ENCODE measurements around the gene PDE4B. TPM values are rescaled to one million over a fixed set of nuclear protein-coding genes. Genes with fewer than 3 reads are reported as not detected.

PDE4B gene
- total RNA-seq, 1 donor from 2014 or later, result 3.8 TPM

- H3K4me3 ChIP-seq (ENCODE audit: low read depth, low read length), result no peak overlapping the region
- TF ChIP-seq, protein P1, sequence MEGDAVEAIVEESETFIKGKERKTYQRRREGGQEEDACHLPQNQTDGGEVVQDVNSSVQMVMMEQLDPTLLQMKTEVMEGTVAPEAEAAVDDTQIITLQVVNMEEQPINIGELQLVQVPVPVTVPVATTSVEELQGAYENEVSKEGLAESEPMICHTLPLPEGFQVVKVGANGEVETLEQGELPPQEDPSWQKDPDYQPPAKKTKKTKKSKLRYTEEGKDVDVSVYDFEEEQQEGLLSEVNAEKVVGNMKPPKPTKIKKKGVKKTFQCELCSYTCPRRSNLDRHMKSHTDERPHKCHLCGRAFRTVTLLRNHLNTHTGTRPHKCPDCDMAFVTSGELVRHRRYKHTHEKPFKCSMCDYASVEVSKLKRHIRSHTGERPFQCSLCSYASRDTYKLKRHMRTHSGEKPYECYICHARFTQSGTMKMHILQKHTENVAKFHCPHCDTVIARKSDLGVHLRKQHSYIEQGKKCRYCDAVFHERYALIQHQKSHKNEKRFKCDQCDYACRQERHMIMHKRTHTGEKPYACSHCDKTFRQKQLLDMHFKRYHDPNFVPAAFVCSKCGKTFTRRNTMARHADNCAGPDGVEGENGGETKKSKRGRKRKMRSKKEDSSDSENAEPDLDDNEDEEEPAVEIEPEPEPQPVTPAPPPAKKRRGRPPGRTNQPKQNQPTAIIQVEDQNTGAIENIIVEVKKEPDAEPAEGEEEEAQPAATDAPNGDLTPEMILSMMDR (conservative IDR thresholded peaks at IDR 0.05; ENCODE audit: low read depth, low read length), result no peak
- no peak for DNase-seq (ENCODE audit: low read depth)
Measured at GRCh38 chr1:66349242-66349641, 556.5 kb downstream of the PDE4B start.

- TF ChIP-seq, protein P1 (conservative IDR thresholded peaks at IDR 0.05; ENCODE audit: low read depth, low read length), result no peak
- DNase-seq (ENCODE audit: low read depth), result no peak
Measured at GRCh38 chr1:66350001-66350547, 557.4 kb downstream of the PDE4B start.

DNA sequence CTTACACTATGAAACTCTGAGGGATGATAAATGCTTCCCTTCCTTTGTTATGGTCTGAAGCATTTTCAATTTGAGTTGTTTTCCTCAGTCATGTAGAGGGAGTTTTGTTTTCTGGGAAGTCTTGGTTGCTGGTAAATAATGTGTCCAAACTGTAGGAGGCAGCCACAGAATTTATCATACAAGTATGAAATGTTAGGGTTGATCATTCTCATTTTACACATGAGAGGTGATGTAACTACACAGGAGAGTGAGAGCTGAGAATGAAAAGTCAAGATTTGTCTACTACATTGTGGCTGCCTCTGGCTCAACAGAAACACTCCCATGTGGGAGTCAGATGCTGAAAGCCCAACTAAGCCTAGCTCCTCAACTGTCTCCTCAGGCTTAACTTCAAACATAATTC is 558.8 kb downstream of the PDE4B start:
- no peak overlapping the region for H3K4me3 ChIP-seq (ENCODE audit: low read depth, low read length)
- TF ChIP-seq, protein P1 (conservative IDR thresholded peaks at IDR 0.05; ENCODE audit: low read depth, low read length), result no peak
- DNase-seq (ENCODE audit: low read depth), result no peak

More at GRCh38 chr1:66350001-66350547, 557.4 kb downstream of the PDE4B start:
- H3K4me3 ChIP-seq (ENCODE audit: low read depth, low read length), result no peak overlapping the region

- TF ChIP-seq, protein P1 (conservative IDR thresholded peaks at IDR 0.05; ENCODE audit: low read depth, low read length), result no peak
- H3K4me3 ChIP-seq (ENCODE audit: low read depth, low read length), result no peak overlapping the region
- no peak for DNase-seq (ENCODE audit: low read depth)
Measured at GRCh38 chr1:66351913-66352312, 559.2 kb downstream of the PDE4B start.

GRCh38 chr1:66352792-66353191 is 560.1 kb downstream of the PDE4B start:
- DNase-seq (ENCODE audit: low read depth), result no peak
- TF ChIP-seq, protein P1 (conservative IDR thresholded peaks at IDR 0.05; ENCODE audit: low read depth, low read length), result no peak
- no peak overlapping the region for H3K4me3 ChIP-seq (ENCODE audit: low read depth, low read length)

- H3K4me3 ChIP-seq (ENCODE audit: low read depth, low read length), result no peak overlapping the region
- no peak for DNase-seq (ENCODE audit: low read depth)
- TF ChIP-seq, protein P1 (conservative IDR thresholded peaks at IDR 0.05; ENCODE audit: low read depth, low read length), result no peak
Measured at GRCh38 chr1:66353257-66353656, 560.6 kb downstream of the PDE4B start.

Measured in epithelial cell of proximal tubule (primary cell).